HepG2 (cell line): ENCODE data around the gene PTPRC. TPM values are rescaled to one million over a fixed set of nuclear protein-coding genes. Genes with fewer than 3 reads are reported as not detected.
A peak's percentile ranks its signal among the peaks of the same experiment; 100 is the strongest.

Experiments used
- ATAC-seq: fragments of 200-7000 bp; cut with Tn5 transposase; 3 replicates; pipeline ENCODE4 v1.9.1; 2020; ENCODE audit warnings: mild to moderate bottlenecking, moderate library complexity
- BruUV-seq: library from RNA; stranded (reverse); fragments of 400-500 nt; replicated peaks from 2 replicates; lab custom pipeline; 2021; lab: Mats Ljungman, UMichigan
- CTCF ChIA-PET: fragments of 300-600 bp; formaldehyde crosslinking; extraction: SDS; loops from one replicate; lab custom pipeline; 2021; ENCODE audit warnings: low total read pairs, inconsistent platforms, low intra/inter-chr PET ratio; lab: Yijun Ruan, JAX
- POLR2A ChIA-PET: fragments of 350-600 bp; sonication (Branson Sonifier 250); formaldehyde crosslinking; loops from one replicate; lab custom pipeline; 2020; ENCODE audit warnings: antibody characterized with exemption, inconsistent platforms; lab: Yijun Ruan, JAX
- DNase-seq: peaks from one replicate; pipeline ENCODE4 v3.0.0-alpha.2; 2015; ENCODE audit warnings: low spot score
- FAIRE-seq: peaks from 3 replicates; lab custom pipeline; 2011; peaks lifted over from hg19 to GRCh38; lab: Jason Lieb, UNC
- H2AFZ ChIP-seq: one replicate; pipeline ENCODE4 v1.6.1; 2011; ENCODE audit warnings: low read length, inconsistent platforms
- H3K27ac ChIP-seq: fragments of 300-600 bp; 3 replicates; pipeline ENCODE4 v1.8.0; 2011; ENCODE audit warnings: mixed run types, mild to moderate bottlenecking, mixed read lengths, low read length, inconsistent platforms; ENCODE audit not compliant: insufficient read depth; ENCODE audit errors: extremely low read length
- H3K27me3 ChIP-seq, 2 experiments: fragments of 200-600 bp in 1 of 2; 2 replicates in 1 of 2; 3 replicates in 1 of 2; pipeline versions ENCODE4 v1.6.0 to v1.8.0; 2011; ENCODE audit warnings: low read length in 2 of 2, mild to moderate bottlenecking in 2 of 2, moderate library complexity in 2 of 2, inconsistent platforms in 1 of 2; ENCODE audit not compliant: insufficient read depth in 2 of 2, control insufficient read depth in 1 of 2
- H3K36me3 ChIP-seq, 2 experiments: fragments of 200-600 bp in 1 of 2; replicated peaks in 1 of 2; 2 replicates in 1 of 2; 3 replicates in 1 of 2; pipeline versions ENCODE4 v1.5.1 to v1.8.0; 2011; ENCODE audit warnings: low read length in 2 of 2, inconsistent platforms in 1 of 2; ENCODE audit not compliant: insufficient read depth in 2 of 2, control insufficient read depth in 1 of 2
- H3K4me1 ChIP-seq: 2 replicates; pipeline ENCODE4 v1.5.1; 2012; ENCODE audit warnings: low read length, inconsistent platforms; ENCODE audit not compliant: insufficient read depth
- H3K4me2 ChIP-seq: 2 replicates; pipeline ENCODE4 v1.6.0; 2011; ENCODE audit warnings: low read depth, low read length, inconsistent platforms
- H3K4me3 ChIP-seq, 3 experiments: fragments of 200-600 bp in 1 of 3; sonication (generic), shearing (Covaris generic) in 1 of 3; replicated peaks in 1 of 3; 2 replicates each; pipeline ENCODE4 v1.5.1; 2011 to 2016; ENCODE audit warnings: low read length in 3 of 3, inconsistent platforms in 2 of 3, low read depth in 2 of 3, mild to moderate bottlenecking in 2 of 3, control low read depth in 1 of 3, mixed read lengths in 1 of 3; ENCODE audit not compliant: insufficient read depth in 1 of 3
- H3K79me2 ChIP-seq: one replicate; pipeline ENCODE4 v1.6.1; 2011; ENCODE audit warnings: low read length, inconsistent platforms; ENCODE audit not compliant: insufficient read depth
- H3K9ac ChIP-seq: 2 replicates; pipeline ENCODE4 v1.6.0; 2011; ENCODE audit warnings: mild to moderate bottlenecking, low read depth, low read length, inconsistent platforms; ENCODE audit not compliant: insufficient read depth
- H3K9me3 ChIP-seq: 2 replicates; pipeline ENCODE4 v1.5.1; 2012; ENCODE audit warnings: mild to moderate bottlenecking, low read length
- H4K20me1 ChIP-seq: 2 replicates; pipeline ENCODE4 v1.6.0; 2011; ENCODE audit warnings: inconsistent platforms, mild to moderate bottlenecking, low read length, moderate library complexity; ENCODE audit not compliant: insufficient read depth
- BHLHE40 ChIP-seq: IDR thresholded peaks from 2 replicates; pipeline ENCODE4 v1.6.1; 2011; ENCODE audit warnings: low read length, improper control_type of control experiment
- E2F5 ChIP-seq: sonication (generic); formaldehyde crosslinking; conservative IDR thresholded peaks from 2 replicates; pipeline ENCODE4 v1.4.0; 2020; ENCODE audit warnings: missing genetic modification reagents
- ERF ChIP-seq: IDR thresholded peaks from 2 replicates; pipeline ENCODE4 v1.6.1; 2018; ENCODE audit warnings: missing biosample characterization, missing genetic modification reagents
- FOXP4 ChIP-seq: sonication (generic); formaldehyde crosslinking; IDR thresholded peaks from 2 replicates; pipeline ENCODE4 v1.4.0; 2020; ENCODE audit warnings: missing genetic modification reagents
- HNRNPL ChIP-seq: fragments of 200-400 bp; formaldehyde crosslinking; IDR thresholded peaks from 2 replicates; pipeline ENCODE4 v1.6.1; 2017; ENCODE audit warnings: mild to moderate bottlenecking, low read depth, low read length
- RELA ChIP-seq: sonication (generic); formaldehyde crosslinking; IDR thresholded peaks from 2 replicates; pipeline ENCODE4 v1.4.0; 2020; ENCODE audit warnings: missing genetic modification reagents
- REPIN1 ChIP-seq: sonication (generic); formaldehyde crosslinking; IDR thresholded peaks from 2 replicates; pipeline ENCODE4 v1.8.0; 2022; ENCODE audit warnings: missing genetic modification reagents, low read depth, mild to moderate bottlenecking, borderline replicate concordance
- ZBED4 ChIP-seq: sonication (generic); formaldehyde crosslinking; IDR thresholded peaks from 2 replicates; pipeline ENCODE4 v1.4.0; 2020; ENCODE audit warnings: missing genetic modification reagents, borderline replicate concordance
- ZBTB26 ChIP-seq: IDR thresholded peaks from 2 replicates; pipeline ENCODE4 v1.6.1; 2016; ENCODE audit warnings: missing compliant biosample characterization, missing genetic modification reagents, borderline replicate concordance
- ZNF282 ChIP-seq: fragments of 450-650 bp; IDR thresholded peaks from 2 replicates; pipeline ENCODE4 v1.6.1; 2018; ENCODE audit not compliant: partially characterized antibody
- ZNF382 ChIP-seq: sonication (generic); formaldehyde crosslinking; IDR thresholded peaks from 2 replicates; pipeline ENCODE4 v1.5.0; 2020; ENCODE audit warnings: missing genetic modification reagents, mild to moderate bottlenecking, borderline replicate concordance
- ZNF615 ChIP-seq: sonication (generic); formaldehyde crosslinking; IDR thresholded peaks from 2 replicates; pipeline ENCODE4 v1.5.0; 2020; ENCODE audit warnings: mild to moderate bottlenecking, missing genetic modification reagents, borderline replicate concordance
- ZNF678 ChIP-seq: sonication (generic); formaldehyde crosslinking; IDR thresholded peaks from 2 replicates; pipeline ENCODE4 v1.4.0; 2020; ENCODE audit warnings: mild to moderate bottlenecking, missing genetic modification reagents
- ZNF749 ChIP-seq: sonication (generic); formaldehyde crosslinking; IDR thresholded peaks from 2 replicates; pipeline ENCODE4 v1.8.0; 2022; ENCODE audit warnings: mild to moderate bottlenecking, missing genetic modification reagents, moderate library complexity, borderline replicate concordance
- WGBS: methylation state at CpG from one replicate; pipeline ENCODE4 v1.1.6; 2017; ENCODE audit warnings: low lambda C conversion rate; 5-methylcytosine and 5-hydroxymethylcytosine counted together
- in situ Hi-C: cut with HindIII; loops from 2 replicates; pipeline ENCODE4 v1.10.0; 2017; ENCODE audit warnings: low pct_unique_long_range_greater_than_20kb; ENCODE audit not compliant: extremely low pct_ligation_motif_present
- intact Hi-C: fragments of 100-400 bp; cut with micrococcal nuclease; formaldehyde crosslinking; loops from one replicate; pipeline ENCODE4 v1.10.0; 2022; ENCODE audit not compliant: unreplicated experiment
- polyA plus RNA-seq, 8 experiments: library from polyadenylated mRNA; depleted of rRNA in 3 of 8; stranded (reverse) in 7 of 8; unstranded in 1 of 8; fragments of >200 nt; fragmentation: Illumina TruSeq in 4 of 8; extraction: Trizol in 4 of 8; gene quantifications; 2 replicates each; pipeline versions ENCODE4 v1.2.1 to v1.2.3, GENCODE V29; 2011 to 2016; ENCODE audit warnings: low read depth in 4 of 8, missing spikeins in 1 of 8, mixed read lengths in 1 of 8; ENCODE audit not compliant: insufficient read depth in 1 of 8
- total RNA-seq, 5 experiments: library from RNA; depleted of rRNA; stranded (reverse); fragments of >200 nt; fragmentation: Illumina TruSeq; extraction: Trizol; gene quantifications; 2 replicates each; pipeline ENCODE4 v1.2.3, GENCODE V29; 2016; ENCODE audit warnings: low read depth in 1 of 5

PTPRC gene
- total and polyA plus RNA-seq, 2 of the 13 experiments (the other 11 are each of a cell fraction or from before 2014, with no cell fraction given): not detected

- TF ChIP-seq E2F5 (CRISPR knock-in tag): no peak
- TF ChIP-seq HNRNPL: no peak
- no peak for TF ChIP-seq ZBTB26 (CRISPR knock-in tag)
- TF ChIP-seq BHLHE40: no peak
- no peak for TF ChIP-seq ZNF282
- TF ChIP-seq REPIN1 (CRISPR knock-in tag): no peak
- TF ChIP-seq ZNF382: no peak
These were observed 2.7 kb downstream of the PTPRC start (continued) for GRCh38 chr1:198641501-198641900.

GRCh38 chr1:198641966-198642668 is 3.3 kb downstream of the PTPRC start:
- BruUV-seq: no TSS peak
- TF ChIP-seq ZNF615 (CRISPR knock-in tag): no peak
- TF ChIP-seq ZBED4 (CRISPR knock-in tag): no peak
- TF ChIP-seq ZNF749: no peak
- no peak for TF ChIP-seq ERF (CRISPR knock-in tag)
- TF ChIP-seq FOXP4 (CRISPR knock-in tag): no peak
- no peak for TF ChIP-seq RELA
- TF ChIP-seq ZNF678 (CRISPR knock-in tag): no peak

More at GRCh38 chr1:198641966-198642668, 3.3 kb downstream of the PTPRC start:
- Histone ChIP-seq H3K4me3 (no peak overlapping the region), H3K27ac (no peak overlapping the region), H2AFZ (peak overlapping the region; percentile 36), H3K9ac (no peak overlapping the region), H3K36me3 (no peaks in the 10 kb centered on the region), H3K79me2 (no peaks in the 10 kb centered on the region), H3K9me3 (no peaks in the 10 kb centered on the region), H3K4me1 (no peaks in the 10 kb centered on the region), H4K20me1 (no peaks in the 10 kb centered on the region), H3K27me3 (no peaks in the 10 kb centered on the region), H3K4me2 (no peak overlapping the region)
- FAIRE-seq (no peak), ATAC-seq (no peak), DNase-seq (no peak)
- ChIA-PET CTCF (no interaction called here), POLR2A (no interaction called here)
- in situ Hi-C loops (no loop called here), intact Hi-C loops (no loop called here)
- WGBS: 6% methylated on average over 5 of the region's 5 CpGs
